ENCODE measurements around the gene ZNF124. TPM values are rescaled to one million over a fixed set of nuclear protein-coding genes. Genes with fewer than 3 reads are reported as not detected.
"Not testable (repeated sequence)": the region's sequence is repeated elsewhere in the genome, so short reads cannot be mapped to it uniquely, and the experiment has no call there.

Gene ZNF124
- total RNA-seq, result 100 to 1,000 TPM in 2 of 4 donors, 10 to 100 TPM in 2; 43.2 to 122 (median 87.2) TPM
- 1 to 10 TPM; 4.5 to 8.4 (median 8.3) TPM for polyA plus RNA-seq

DNA sequence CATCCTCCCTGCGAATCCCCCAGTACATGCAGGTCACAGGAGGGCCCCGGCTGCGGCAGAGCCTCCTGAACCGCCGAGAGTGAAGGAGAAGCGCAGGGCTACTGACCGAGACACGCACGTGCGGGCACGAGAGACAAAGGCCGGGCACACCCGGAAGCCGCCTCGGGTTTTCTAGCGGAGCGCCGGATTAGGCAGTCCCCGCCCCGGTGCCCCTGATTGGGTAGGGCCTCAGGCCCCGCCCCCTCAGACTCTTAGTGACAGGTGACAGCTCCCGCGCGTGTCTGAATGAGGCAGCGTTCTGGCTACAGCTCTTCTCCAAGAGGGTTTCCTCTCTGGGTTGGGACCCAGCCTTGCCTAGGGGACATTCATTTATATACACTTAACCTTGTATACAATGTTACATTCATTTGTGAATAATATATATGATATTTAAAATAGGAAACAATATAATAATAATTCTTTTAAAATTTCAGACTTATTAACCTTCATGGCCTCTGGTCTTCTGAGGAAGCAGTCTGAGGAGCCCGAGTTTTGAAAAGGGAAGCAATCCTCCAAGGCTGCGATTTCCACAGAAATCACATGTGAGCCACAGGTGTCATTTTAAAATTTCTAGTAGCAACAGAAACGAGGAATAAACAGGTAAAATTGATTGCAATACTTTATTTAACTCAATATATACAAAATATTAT lies at the start of gene ZNF124:
Gene ZNF124 (minus strand): TSS at position 146 of the 689 bp plus-strand sequence. CDS start 143 bp downstream, at position 3.
- intact Hi-C loops (cut with DNase I), result loop anchor here (5.0 kb wide), 1 partner anchor 35 kb away; no protein-coding TSS in a partner anchor
- not testable (repeated sequence) for H3K4me3 ChIP-seq, H3K9me3 ChIP-seq, H3K36me3 ChIP-seq, DNase-seq, H3K4me1 ChIP-seq, H3K27ac ChIP-seq, H3K27me3 ChIP-seq
- 26 to 32% methylated on average over 3 of the region's 28 CpGs for WGBS, 2 donors

DNA sequence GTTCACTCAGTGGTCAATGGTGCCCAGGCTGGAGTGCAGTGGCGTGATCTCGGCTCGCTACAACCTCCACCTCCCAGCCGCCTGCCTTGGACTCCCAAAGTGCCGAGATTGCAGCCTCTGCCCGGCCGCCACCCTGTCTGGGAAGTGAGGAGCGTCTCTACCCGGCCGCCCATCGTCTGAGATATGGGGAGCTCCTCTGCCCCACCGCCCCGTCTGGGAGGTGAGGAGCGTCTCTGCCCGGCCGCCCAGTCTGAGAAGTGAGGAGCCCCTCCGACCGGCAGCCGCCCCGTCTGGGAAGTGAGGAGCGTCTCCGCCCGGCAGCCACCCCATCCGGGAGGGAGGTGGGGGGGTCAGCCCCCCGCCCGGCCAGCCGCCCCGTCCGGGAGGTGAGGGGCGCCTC lies 48.5 kb upstream of the ZNF124 start:
- intact Hi-C loops (cut with DNase I); H3K4me3 ChIP-seq; H3K27me3 ChIP-seq; H3K27ac ChIP-seq; H3K4me1 ChIP-seq; DNase-seq; H3K36me3 ChIP-seq; H3K9me3 ChIP-seq: not testable (repeated sequence)
- WGBS, 2 donors, result 96 to 97% methylated on average over 24 to 25 of the region's 30 CpGs

DNA sequence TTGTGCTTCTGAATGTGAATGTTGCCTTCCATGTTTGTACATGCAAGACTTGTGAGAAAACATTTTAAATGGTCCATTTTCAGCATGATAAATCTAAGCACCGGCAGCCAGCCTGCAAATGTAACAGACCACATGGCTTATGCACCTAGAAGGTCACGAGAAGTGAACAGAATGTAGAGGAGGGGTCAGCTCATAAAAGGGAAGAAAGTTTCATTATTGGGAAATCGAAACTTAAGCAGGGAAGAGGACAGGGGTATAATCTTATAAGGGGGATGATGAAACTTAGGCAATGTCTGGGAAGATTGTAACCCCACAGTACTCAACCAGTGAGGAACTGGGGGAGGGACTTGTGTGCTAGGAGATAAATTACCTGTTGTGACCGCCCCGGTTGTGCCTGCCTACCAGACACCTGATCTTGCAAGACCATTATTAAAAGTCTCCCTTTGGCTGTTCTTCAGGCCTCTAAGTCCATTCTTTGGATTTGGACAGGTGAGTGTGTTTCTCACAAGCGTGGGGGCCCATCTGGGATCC lies 46.4 kb upstream of the ZNF124 start:
- no peaks in the 10 kb centered on the region for H3K27me3 ChIP-seq
- H3K27ac ChIP-seq, result no peak overlapping the region
- intact Hi-C loops (cut with DNase I), result no loop called here
- no peaks in the 10 kb centered on the region for H3K36me3 ChIP-seq
- DNase-seq, result no peak
- no peaks in the 10 kb centered on the region for H3K9me3 ChIP-seq
- WGBS, 2 donors, result 73 to 91% methylated on average over 6 of the region's 6 CpGs
- no peak overlapping the region for H3K4me3 ChIP-seq
- no peaks in the 10 kb centered on the region for H3K4me1 ChIP-seq
- TF ChIP-seq EP300 (IDR thresholded peaks at IDR 0.05) (no peak), POLR2AphosphoS5 (IDR thresholded peaks at IDR 0.05) (no peak), POLR2A (IDR thresholded peaks at IDR 0.05) (no peak)
- TF ChIP-seq, protein P1, sequence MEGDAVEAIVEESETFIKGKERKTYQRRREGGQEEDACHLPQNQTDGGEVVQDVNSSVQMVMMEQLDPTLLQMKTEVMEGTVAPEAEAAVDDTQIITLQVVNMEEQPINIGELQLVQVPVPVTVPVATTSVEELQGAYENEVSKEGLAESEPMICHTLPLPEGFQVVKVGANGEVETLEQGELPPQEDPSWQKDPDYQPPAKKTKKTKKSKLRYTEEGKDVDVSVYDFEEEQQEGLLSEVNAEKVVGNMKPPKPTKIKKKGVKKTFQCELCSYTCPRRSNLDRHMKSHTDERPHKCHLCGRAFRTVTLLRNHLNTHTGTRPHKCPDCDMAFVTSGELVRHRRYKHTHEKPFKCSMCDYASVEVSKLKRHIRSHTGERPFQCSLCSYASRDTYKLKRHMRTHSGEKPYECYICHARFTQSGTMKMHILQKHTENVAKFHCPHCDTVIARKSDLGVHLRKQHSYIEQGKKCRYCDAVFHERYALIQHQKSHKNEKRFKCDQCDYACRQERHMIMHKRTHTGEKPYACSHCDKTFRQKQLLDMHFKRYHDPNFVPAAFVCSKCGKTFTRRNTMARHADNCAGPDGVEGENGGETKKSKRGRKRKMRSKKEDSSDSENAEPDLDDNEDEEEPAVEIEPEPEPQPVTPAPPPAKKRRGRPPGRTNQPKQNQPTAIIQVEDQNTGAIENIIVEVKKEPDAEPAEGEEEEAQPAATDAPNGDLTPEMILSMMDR (IDR thresholded peaks at IDR 0.05), result no peak

DNA sequence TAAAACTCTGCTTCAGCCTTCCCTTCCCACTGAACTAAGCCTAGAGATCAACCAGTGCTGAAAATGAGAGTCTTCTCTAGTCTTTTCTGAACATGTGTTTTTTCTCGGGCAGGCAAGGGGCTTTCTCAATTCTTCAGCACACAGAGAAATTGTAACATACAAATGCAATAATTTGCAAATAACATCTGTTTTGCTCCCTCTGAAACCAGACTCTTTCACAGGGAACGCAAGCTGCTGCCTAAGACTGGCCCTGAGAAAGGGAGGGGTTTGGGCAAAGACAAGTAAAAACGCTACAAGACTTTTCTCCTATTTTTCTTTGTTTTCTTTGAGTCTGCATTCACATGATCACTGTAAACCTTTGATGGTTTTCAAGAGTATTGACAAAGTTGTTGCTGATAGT lies 44.4 kb upstream of the ZNF124 start:
- TF ChIP-seq, protein P1 (IDR thresholded peaks at IDR 0.05), result no peak
- TF ChIP-seq POLR2AphosphoS5 (IDR thresholded peaks at IDR 0.05), result no peak
- Histone ChIP-seq H3K27me3 (no peaks in the 10 kb centered on the region), H3K9me3 (no peaks in the 10 kb centered on the region), H3K4me1 (no peaks in the 10 kb centered on the region), H3K4me3 (no peak overlapping the region), H3K27ac (no peak overlapping the region), H3K36me3 (no peaks in the 10 kb centered on the region)
- intact Hi-C loops (cut with DNase I), result no loop called here
- 63 to 84% methylated on average over 3 of the region's 3 CpGs for WGBS, 2 donors
- no peak for DNase-seq

DNA sequence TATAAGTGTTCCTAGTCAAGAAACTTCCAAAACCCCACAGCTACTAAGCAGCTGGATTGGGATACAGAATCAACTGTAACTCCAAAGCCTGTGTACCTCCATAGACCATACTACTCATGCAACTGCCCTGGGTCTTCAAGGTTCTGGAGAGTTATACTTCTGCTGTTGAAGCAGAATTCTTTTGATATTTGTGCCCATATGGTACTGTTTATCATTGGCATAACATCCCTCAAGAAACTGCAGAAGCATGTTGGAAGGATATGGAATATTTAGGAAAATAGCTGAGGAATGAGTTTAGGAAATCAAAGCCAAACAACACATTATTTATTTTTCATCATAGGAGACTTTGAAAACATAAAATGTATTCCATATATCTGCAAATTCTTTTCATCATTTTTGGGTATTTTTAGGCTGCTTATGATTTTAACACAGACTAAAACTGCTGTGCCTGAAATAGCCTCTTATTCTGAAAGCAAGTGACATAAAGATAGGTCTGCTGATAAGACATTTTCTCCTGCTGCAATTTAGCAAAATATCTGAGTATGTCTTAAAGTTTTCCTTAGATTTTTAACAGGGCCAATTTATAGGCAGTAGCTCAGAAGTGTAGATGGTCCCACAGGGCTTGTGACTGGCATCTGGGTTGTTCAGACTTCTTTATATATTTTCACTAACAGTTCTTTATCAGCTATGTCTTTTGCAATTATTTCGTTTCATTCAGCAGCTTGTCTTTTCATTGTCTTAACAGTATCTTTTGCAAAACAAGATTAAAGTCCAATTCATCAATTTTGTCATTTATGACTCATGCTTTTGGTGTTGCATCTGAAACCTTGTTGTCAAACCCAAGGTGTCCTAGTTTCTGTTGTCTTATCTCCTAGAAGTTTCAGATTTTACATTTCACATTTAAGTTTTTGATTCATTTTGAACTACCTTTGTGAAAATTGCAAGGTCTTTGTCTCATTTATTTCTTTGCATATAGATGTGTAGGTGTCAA lies 41.1 kb upstream of the ZNF124 start:
- no peak for TF ChIP-seq EP300 (IDR thresholded peaks at IDR 0.05)
- TF ChIP-seq POLR2A (IDR thresholded peaks at IDR 0.05), result no peak
- TF ChIP-seq, protein P1 (IDR thresholded peaks at IDR 0.05), result no peak
- TF ChIP-seq POLR2AphosphoS5 (IDR thresholded peaks at IDR 0.05), result no peak
- no peak for DNase-seq
- Histone ChIP-seq H3K4me3 (no peak overlapping the region), H3K4me1 (peaks cover 0 to 16% (median 11%) of the 10 kb centered on the region in 4 donors), H3K36me3 (no peaks in the 10 kb centered on the region), H3K9me3 (no peaks in the 10 kb centered on the region), H3K27me3 (no peaks in the 10 kb centered on the region), H3K27ac (no peak overlapping the region)
- intact Hi-C loops (cut with DNase I), result loop anchor here (5.0 kb wide), 1 partner anchor 119 kb away; the partner anchor contains the start of gene ZNF496
- 62 to 69% methylated on average over 1 of the region's 1 CpG for WGBS, 2 donors

Measured in sigmoid colon (tissue), 7 donors.